ENCODE measurements around the gene EPS8. TPM values are rescaled to one million over a fixed set of nuclear protein-coding genes. Genes with fewer than 3 reads are reported as not detected.

Gene EPS8
- total RNA-seq, 6 experiments from 2014 or later, result 46.1 to 50.7 (median 46.6) TPM

- Mint-ChIP-seq H3K4me3 (no peak overlapping the region), H3K36me3 (ENCODE audit: low read depth) (no peaks in the 10 kb centered on the region)
- TF ChIP-seq, protein P1, sequence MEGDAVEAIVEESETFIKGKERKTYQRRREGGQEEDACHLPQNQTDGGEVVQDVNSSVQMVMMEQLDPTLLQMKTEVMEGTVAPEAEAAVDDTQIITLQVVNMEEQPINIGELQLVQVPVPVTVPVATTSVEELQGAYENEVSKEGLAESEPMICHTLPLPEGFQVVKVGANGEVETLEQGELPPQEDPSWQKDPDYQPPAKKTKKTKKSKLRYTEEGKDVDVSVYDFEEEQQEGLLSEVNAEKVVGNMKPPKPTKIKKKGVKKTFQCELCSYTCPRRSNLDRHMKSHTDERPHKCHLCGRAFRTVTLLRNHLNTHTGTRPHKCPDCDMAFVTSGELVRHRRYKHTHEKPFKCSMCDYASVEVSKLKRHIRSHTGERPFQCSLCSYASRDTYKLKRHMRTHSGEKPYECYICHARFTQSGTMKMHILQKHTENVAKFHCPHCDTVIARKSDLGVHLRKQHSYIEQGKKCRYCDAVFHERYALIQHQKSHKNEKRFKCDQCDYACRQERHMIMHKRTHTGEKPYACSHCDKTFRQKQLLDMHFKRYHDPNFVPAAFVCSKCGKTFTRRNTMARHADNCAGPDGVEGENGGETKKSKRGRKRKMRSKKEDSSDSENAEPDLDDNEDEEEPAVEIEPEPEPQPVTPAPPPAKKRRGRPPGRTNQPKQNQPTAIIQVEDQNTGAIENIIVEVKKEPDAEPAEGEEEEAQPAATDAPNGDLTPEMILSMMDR (IDR thresholded peaks at IDR 0.05), result no peak
Measured at GRCh38 chr12:15605881-15606590, 183.2 kb downstream of the EPS8 start.

GRCh38 chr12:15603474-15604085 lies 185.6 kb downstream of the EPS8 start:
- Mint-ChIP-seq H3K27me3 (ENCODE audit: insufficient read depth) (no peaks in the 10 kb centered on the region; the same call in 1 of the 2 replicates), H3K27ac (no peak overlapping the region), H3K9me3 (no peaks in the 10 kb centered on the region), H3K4me3 (no peak overlapping the region), H3K36me3 (ENCODE audit: low read depth) (no peaks in the 10 kb centered on the region), H3K4me1 (ENCODE audit: low read depth) (peaks cover 38% of the 10 kb centered on the region)
- DNase-seq, result no peak
- TF ChIP-seq, protein P1 (IDR thresholded peaks at IDR 0.05), result no peak

More at GRCh38 chr12:15605881-15606590, 183.2 kb downstream of the EPS8 start:
- Mint-ChIP-seq H3K4me1 (ENCODE audit: low read depth) (peaks cover 21% of the 10 kb centered on the region), H3K27me3 (ENCODE audit: insufficient read depth) (no peaks in the 10 kb centered on the region; the same call in 1 of the 2 replicates), H3K27ac (no peak overlapping the region), H3K9me3 (no peaks in the 10 kb centered on the region)
- no peak for DNase-seq

DNA sequence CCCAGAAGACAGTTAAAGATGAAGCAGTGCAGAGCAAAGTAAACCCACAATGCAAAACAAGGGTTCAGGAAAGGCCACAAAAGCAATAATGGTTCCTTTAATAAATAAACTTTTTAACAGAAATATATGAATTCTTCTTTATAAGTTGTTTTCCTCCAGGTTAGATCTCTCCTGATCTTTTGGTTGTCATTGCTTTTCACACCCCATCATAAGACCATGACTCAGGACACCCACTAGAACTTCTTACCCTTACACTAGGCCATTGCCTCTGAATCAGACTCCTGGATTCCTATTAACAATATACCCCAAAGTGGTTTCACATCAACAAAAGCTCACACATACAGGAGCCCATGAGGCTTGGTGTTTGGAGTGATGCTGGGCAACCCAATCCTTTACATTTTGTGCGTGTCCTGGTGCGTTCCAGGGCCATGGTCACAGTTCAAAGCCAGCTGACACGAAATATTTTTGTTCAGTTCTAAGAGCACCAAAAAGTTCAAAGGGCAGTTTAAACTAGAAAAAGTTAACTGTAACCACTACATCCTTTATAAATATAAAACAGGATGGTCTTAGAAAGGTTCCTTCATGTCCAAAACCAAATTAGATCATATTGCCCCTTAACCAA lies 187.0 kb downstream of the EPS8 start:
- Mint-ChIP-seq H3K4me1 (ENCODE audit: low read depth) (peaks cover 37% of the 10 kb centered on the region), H3K4me3 (no peak overlapping the region), H3K27ac (peak overlapping the region; percentile 69), H3K36me3 (ENCODE audit: low read depth) (no peaks in the 10 kb centered on the region), H3K27me3 (ENCODE audit: insufficient read depth) (no peaks in the 10 kb centered on the region; the same call in 1 of the 2 replicates), H3K9me3 (no peaks in the 10 kb centered on the region)
- DNase-seq, result peak; percentile 7
- TF ChIP-seq, protein P1 (IDR thresholded peaks at IDR 0.05), result no peak

DNA sequence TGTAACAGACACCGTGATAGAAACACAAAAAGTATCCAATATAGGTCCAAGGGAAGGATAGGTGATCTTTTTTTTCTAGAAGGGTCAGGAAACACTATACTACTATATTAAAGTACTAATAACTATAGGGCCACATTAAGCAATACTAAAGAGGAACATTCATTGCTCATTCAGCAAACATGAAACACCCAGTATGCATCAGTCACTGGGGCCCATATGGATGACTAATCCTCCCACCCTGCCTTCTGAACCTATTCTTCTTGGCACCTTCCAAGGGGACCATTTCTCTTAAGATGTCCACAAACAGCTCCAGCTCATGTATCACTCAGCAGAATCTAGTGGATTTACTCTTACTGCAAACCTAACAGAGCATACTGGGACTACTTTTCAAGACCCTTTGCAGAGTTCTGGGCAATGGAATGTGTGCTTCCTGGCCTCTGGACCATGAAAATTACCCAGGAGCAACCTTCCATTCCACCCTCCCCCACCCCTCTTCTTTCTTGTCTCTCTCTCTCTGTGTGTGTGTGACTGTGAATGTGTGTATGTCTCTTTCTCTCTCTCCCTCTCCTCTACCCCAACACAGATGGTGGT lies 187.9 kb downstream of the EPS8 start:
- Mint-ChIP-seq H3K27me3 (ENCODE audit: insufficient read depth) (no peaks in the 10 kb centered on the region; the same call in 1 of the 2 replicates), H3K4me3 (no peak overlapping the region), H3K27ac (peak overlapping the region; percentile 69), H3K4me1 (ENCODE audit: low read depth) (peaks cover 39% of the 10 kb centered on the region), H3K36me3 (ENCODE audit: low read depth) (no peaks in the 10 kb centered on the region), H3K9me3 (no peaks in the 10 kb centered on the region)
- peak; percentile 65 for DNase-seq
- TF ChIP-seq, protein P1 (IDR thresholded peaks at IDR 0.05), result no peak

DNA sequence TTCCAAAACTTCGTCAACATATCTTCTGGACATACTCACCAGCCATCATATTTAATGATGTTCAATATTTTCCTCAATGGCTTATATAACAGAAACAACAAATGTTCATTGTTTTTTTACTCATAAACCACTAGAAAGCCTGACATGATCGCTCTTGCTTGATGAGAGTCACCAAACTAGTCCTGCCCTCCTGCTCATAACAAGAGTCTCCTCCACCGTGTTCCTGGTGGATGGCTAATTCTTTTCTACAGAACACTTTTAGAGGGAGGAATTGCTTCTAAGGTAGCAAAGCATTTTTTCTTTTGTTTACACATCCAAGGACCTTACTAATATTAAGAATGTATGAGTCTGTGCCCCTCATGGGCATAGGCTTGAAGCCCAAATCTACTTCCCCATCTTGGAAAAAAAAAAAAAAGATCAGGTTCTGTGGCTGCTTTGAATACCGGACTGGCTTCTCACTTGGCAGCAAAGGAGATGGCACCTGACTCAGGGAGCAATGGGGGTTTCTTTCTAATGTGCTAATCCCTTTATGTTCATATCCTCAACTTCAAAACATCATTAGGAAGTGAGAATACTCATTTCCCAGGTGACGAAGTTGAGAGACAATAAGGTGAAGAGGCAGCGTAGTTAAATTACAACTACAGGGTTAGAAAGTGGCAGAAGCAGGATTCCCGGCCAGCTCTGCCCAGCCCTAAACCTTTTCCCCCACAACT lies 188.8 kb downstream of the EPS8 start:
- peak; percentile 37 for DNase-seq
- H3K36me3 Mint-ChIP-seq (ENCODE audit: low read depth), result no peaks in the 10 kb centered on the region
- peak overlapping the region; percentile 69; the same call in 1 of the 2 replicates for H3K27ac Mint-ChIP-seq
- no peaks in the 10 kb centered on the region; the same call in 1 of the 2 replicates for H3K27me3 Mint-ChIP-seq (ENCODE audit: insufficient read depth)
- H3K4me3 Mint-ChIP-seq, result no peak overlapping the region
- no peaks in the 10 kb centered on the region for H3K9me3 Mint-ChIP-seq
- H3K4me1 Mint-ChIP-seq (ENCODE audit: low read depth), result peaks cover 43% of the 10 kb centered on the region
- TF ChIP-seq, protein P1 (IDR thresholded peaks at IDR 0.05), result no peak
